SK-N-MC (cell line): ENCODE results near the gene CDC42BPG.

Experiments used
- EZH2 ChIP-seq: fragments of 200-600 bp; sonication (generic); IDR thresholded peaks from one replicate; pipeline ENCODE4 v1.6.1; 2017; ENCODE audit warnings: antibody characterized with exemption
- FOXP2 ChIP-seq: optimal IDR thresholded peaks from 2 replicates; pipeline ENCODE3; 2011; ENCODE audit warnings: mild to moderate bottlenecking, moderate library complexity; ENCODE audit not compliant: insufficient read depth; ENCODE audit errors: extremely low read length, control extremely low read depth
- POLR2AphosphoS5 ChIP-seq: IDR thresholded peaks from 2 replicates; pipeline ENCODE4 v1.6.1; 2012; ENCODE audit warnings: mild to moderate bottlenecking, low read depth, low read length, borderline replicate concordance

DNA sequence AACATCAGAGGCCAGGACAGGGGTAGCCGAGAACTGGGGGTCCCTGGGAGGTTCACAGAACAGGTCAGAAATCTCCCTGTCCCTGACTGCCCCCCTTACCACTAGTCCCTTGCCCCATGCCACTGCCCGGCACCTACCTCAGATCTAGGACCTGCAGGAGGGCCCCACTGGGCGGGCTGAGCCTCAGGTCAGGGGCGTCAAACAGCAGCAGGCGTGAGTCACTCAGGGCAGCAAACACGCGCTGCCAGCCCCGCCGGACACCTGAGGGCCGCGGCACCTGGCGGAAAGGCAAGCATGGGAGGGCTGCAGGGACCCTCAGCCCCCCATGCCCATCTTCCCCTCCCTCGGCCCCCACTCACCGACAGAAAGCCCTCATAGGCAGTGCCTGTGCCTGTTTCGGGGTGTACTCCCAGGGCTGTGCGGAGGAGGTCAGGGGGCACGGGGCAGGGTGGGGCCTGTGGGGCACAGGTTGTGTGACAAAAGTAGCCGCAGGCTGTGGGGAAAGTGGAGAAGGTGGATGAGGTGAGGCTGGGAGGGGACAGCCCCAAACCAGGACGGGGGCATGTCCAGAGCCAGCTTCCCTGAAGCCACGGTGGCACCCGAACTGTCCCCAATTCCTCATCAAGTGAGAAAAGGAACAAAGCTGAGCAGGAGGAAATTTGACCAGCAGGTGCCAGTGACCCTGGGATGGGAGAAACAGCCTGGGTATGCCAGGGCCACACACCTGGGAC is 11.8 kb downstream of the CDC42BPG start:
- TF ChIP-seq POLR2AphosphoS5 (no peak), EZH2 (no peak), FOXP2 (no peak)
